Measurements from ENCODE around the gene ENOX1. TPM values are rescaled to one million over a fixed set of nuclear protein-coding genes. Genes with fewer than 3 reads are reported as not detected.

ENOX1 gene
- total and polyA plus RNA-seq, 2 of the 8 experiments (the other 6 are each of a cell fraction or from before 2014, with no cell fraction given): 0.23 to 0.37 TPM

DNA sequence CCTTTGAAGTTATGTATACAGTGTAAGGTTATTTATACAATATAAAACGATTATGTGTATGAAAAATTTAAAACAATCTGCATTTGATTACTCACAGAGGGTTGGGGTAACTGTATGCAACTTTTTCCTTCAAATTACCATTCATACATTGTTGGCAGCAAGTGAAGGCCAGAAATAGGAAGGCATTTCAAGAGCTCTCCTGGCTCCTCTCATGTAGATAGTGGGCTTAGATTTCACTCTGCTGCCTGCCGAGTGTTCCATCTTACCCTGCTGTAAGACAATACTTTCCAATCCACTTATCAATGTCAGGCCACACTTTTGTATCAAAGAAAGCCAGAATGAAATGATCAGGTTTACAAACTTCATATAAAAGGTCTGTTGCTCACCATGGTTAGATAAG is 518.1 kb downstream of the ENOX1 start:
- H2AFZ ChIP-seq (ENCODE audit: low read length): no peak overlapping the region
- H3K18ac ChIP-seq (ENCODE audit: extremely low read depth, low read length): no peak overlapping the region
- no peak overlapping the region for H2BK15ac ChIP-seq (ENCODE audit: low read length)
- H2BK20ac ChIP-seq (ENCODE audit: low read length): no peak overlapping the region
- no peaks in the 10 kb centered on the region for H3K23me2 ChIP-seq (ENCODE audit: low read depth, low read length)
- no peaks in the 10 kb centered on the region for H3K79me1 ChIP-seq (ENCODE audit: low read depth, low read length)
- H3K14ac ChIP-seq (ENCODE audit: insufficient read length): no peak overlapping the region
- H4K91ac ChIP-seq (replicated peaks; ENCODE audit: insufficient read length, low read length): no peak overlapping the region
- no peaks in the 10 kb centered on the region for H3K27me3 ChIP-seq (replicated peaks in 1 of 4; ENCODE audit: control insufficient read depth in 3 of 4, extremely low read depth in 1 of 4, insufficient read depth in 3 of 4, low read length in 3 of 4)
- no peak overlapping the region for H3K4me2 ChIP-seq (ENCODE audit: insufficient read depth in 1 of 2, low read depth in 2 of 2, low read length in 2 of 2)
- FAIRE-seq (no peak), DNase-seq (ENCODE audit: low read depth in 1 of 2, low spot score in 2 of 2) (no peak)
- no peak overlapping the region for H3K4me3 ChIP-seq (ENCODE audit: extremely low read depth in 1 of 4, insufficient read depth in 2 of 4, low read depth in 3 of 4, low read length in 4 of 4)
- H2BK5ac ChIP-seq (ENCODE audit: low read depth, low read length): no peak overlapping the region
- H3K9ac ChIP-seq (replicated peaks in 1 of 4; ENCODE audit: extremely low read depth in 1 of 4, low read depth in 3 of 4, low read length in 3 of 4): no peak overlapping the region
- no peaks in the 10 kb centered on the region for H3K79me2 ChIP-seq (ENCODE audit: control insufficient read depth in 1 of 2, insufficient read depth in 2 of 2, low read length in 2 of 2)
- no peaks in the 10 kb centered on the region for H4K20me1 ChIP-seq (replicated peaks in 1 of 2; ENCODE audit: control insufficient read depth in 1 of 2, insufficient read depth in 2 of 2, low read length in 2 of 2)
- H4K5ac ChIP-seq (ENCODE audit: insufficient read length, low read depth, low read length): no peak overlapping the region
- H2BK120ac ChIP-seq (replicated peaks; ENCODE audit: low read depth, low read length): no peak overlapping the region
- H3K23ac ChIP-seq (ENCODE audit: insufficient read length): no peak overlapping the region
- H3K4ac ChIP-seq (replicated peaks; ENCODE audit: insufficient read length, low read depth, low read length): no peak overlapping the region
- no peak overlapping the region for H3K27ac ChIP-seq (ENCODE audit: low read depth, low read length)
- 81% methylated on average over 2 of the region's 2 CpGs; no CpG with 5 or more reads in 1 of the 2 experiments for WGBS, 2 experiments (ENCODE audit: extremely low coverage in 1 of 2, insufficient coverage in 1 of 2, insufficient read length in 1 of 2, insufficient replicate concordance in 2 of 2, low coverage in 1 of 2, low lambda C conversion rate in 2 of 2, missing lambda C conversion rate in 1 of 2)
- H4K8ac ChIP-seq (ENCODE audit: extremely low read depth, insufficient read depth, low read length): no peak overlapping the region
- no peak overlapping the region for H2AK5ac ChIP-seq (ENCODE audit: low read depth, low read length)
- H3K36me3 ChIP-seq (ENCODE audit: control insufficient read depth in 2 of 4, insufficient read depth in 4 of 4, low read length in 3 of 4): no peaks in the 10 kb centered on the region
- no peak overlapping the region for H3K56ac ChIP-seq (replicated peaks; ENCODE audit: insufficient read length, low read depth, low read length)
- no peaks in the 10 kb centered on the region for H3K9me3 ChIP-seq (ENCODE audit: insufficient read depth in 2 of 2, low read depth in 1 of 2, low read length in 1 of 2)
- CTCF ChIA-PET (ENCODE audit: partially characterized antibody): interaction anchor here (1.5 kb wide), 1 partner anchor 536 kb away, joined by 4 read pairs; no protein-coding TSS in a partner anchor
- H2BK12ac ChIP-seq (ENCODE audit: low read depth, low read length): no peak overlapping the region
- peaks cover 0 to 6% (median 1%) of the 10 kb centered on the region in 4 experiments; a peak in 2 of 7 replicates for H3K4me1 ChIP-seq (replicated peaks in 1 of 4; ENCODE audit: control insufficient read depth in 3 of 4, insufficient read depth in 4 of 4, low read length in 3 of 4)
- POLR2A ChIA-PET (ENCODE audit: partially characterized antibody): no interaction called here
- TF ChIP-seq, protein P1, sequence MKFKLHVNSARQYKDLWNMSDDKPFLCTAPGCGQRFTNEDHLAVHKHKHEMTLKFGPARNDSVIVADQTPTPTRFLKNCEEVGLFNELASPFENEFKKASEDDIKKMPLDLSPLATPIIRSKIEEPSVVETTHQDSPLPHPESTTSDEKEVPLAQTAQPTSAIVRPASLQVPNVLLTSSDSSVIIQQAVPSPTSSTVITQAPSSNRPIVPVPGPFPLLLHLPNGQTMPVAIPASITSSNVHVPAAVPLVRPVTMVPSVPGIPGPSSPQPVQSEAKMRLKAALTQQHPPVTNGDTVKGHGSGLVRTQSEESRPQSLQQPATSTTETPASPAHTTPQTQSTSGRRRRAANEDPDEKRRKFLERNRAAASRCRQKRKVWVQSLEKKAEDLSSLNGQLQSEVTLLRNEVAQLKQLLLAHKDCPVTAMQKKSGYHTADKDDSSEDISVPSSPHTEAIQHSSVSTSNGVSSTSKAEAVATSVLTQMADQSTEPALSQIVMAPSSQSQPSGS (IDR thresholded peaks at IDR 0.05; ENCODE audit: low read length): no peak
- TF ChIP-seq, protein P2, sequence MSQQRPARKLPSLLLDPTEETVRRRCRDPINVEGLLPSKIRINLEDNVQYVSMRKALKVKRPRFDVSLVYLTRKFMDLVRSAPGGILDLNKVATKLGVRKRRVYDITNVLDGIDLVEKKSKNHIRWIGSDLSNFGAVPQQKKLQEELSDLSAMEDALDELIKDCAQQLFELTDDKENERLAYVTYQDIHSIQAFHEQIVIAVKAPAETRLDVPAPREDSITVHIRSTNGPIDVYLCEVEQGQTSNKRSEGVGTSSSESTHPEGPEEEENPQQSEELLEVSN (IDR thresholded peaks at IDR 0.05): no peak
- no peak for TF ChIP-seq SIX5 (IDR thresholded peaks at IDR 0.05; ENCODE audit: low read depth, low read length)
- TF ChIP-seq SUZ12 (IDR thresholded peaks at IDR 0.05; ENCODE audit: low read length): no peak
- TF ChIP-seq CHD1 (IDR thresholded peaks at IDR 0.05; ENCODE audit: low read depth, low read length): no peak
- no peak for TF ChIP-seq JUN (IDR thresholded peaks at IDR 0.05; ENCODE audit: low read depth, low read length)
- no peak for TF ChIP-seq SRF (IDR thresholded peaks at IDR 0.05; ENCODE audit: low read depth, low read length)
- no peak for TF ChIP-seq FOSL1 (IDR thresholded peaks at IDR 0.05; ENCODE audit: insufficient read depth, low read depth, low read length)
- no peak for TF ChIP-seq PHF8 (conservative IDR thresholded peaks at IDR 0.05; ENCODE audit: low read depth, low read length)
- no peak for TF ChIP-seq EZH2 (IDR thresholded peaks at IDR 0.05; ENCODE audit: low read depth, low read length, severe bottlenecking)
- TF ChIP-seq, protein P3, sequence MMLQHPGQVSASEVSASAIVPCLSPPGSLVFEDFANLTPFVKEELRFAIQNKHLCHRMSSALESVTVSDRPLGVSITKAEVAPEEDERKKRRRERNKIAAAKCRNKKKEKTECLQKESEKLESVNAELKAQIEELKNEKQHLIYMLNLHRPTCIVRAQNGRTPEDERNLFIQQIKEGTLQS (IDR thresholded peaks at IDR 0.05; ENCODE audit: insufficient read depth, low read depth, low read length): no peak

Measured in H1 (cell line).